SK-N-SH treated with all-trans-retinoic acid at 6 μM for 48 hours (cell line): ENCODE results near the gene LRP2.

Experiments used
- ARNTL ChIP-seq: fragments of 450-650 bp; formaldehyde crosslinking; IDR thresholded peaks from 2 replicates; pipeline ENCODE4 v1.5.0; 2020; ENCODE audit warnings: low read depth, mild to moderate bottlenecking, moderate library complexity, borderline replicate concordance
- BACH2 ChIP-seq: fragments of 250-450 bp; sonication (Bioruptor Pico); IDR thresholded peaks from 2 replicates; pipeline ENCODE4 v1.9.0; 2021; ENCODE audit warnings: mild to moderate bottlenecking, borderline replicate concordance
- CREB5 ChIP-seq: fragments of 250-450 bp; sonication (Bioruptor Pico); IDR thresholded peaks from 2 replicates; pipeline ENCODE4 v1.5.1; 2020; ENCODE audit warnings: low read depth, mild to moderate bottlenecking, moderate library complexity
- CSRNP3 ChIP-seq: fragments of 250-450 bp; sonication (Bioruptor Pico); IDR thresholded peaks from 2 replicates; pipeline ENCODE4 v1.5.1; 2021; ENCODE audit warnings: mild to moderate bottlenecking, moderate library complexity
- ESRRG ChIP-seq: fragments of 250-450 bp; sonication (Bioruptor Pico); IDR thresholded peaks from 2 replicates; pipeline ENCODE4 v1.6.1; 2021; ENCODE audit warnings: mild to moderate bottlenecking
- GLIS3 ChIP-seq: fragments of 250-450 bp; sonication (Bioruptor Pico); IDR thresholded peaks from 2 replicates; pipeline ENCODE4 v1.5.0; 2020; ENCODE audit warnings: mild to moderate bottlenecking, moderate library complexity
- OSR1 ChIP-seq: fragments of 250-450 bp; sonication (Bioruptor Pico); IDR thresholded peaks from 2 replicates; pipeline ENCODE4 v1.8.0; 2022; ENCODE audit warnings: moderate library complexity, mild to moderate bottlenecking, inconsistent platforms
- PATZ1 ChIP-seq: fragments of 250-450 bp; sonication (Bioruptor Pico); IDR thresholded peaks from 2 replicates; pipeline ENCODE4 v1.8.0; 2020; ENCODE audit warnings: mild to moderate bottlenecking, moderate library complexity, borderline replicate concordance
- PPARA ChIP-seq: fragments of 250-450 bp; sonication (Bioruptor Pico); IDR thresholded peaks from 2 replicates; pipeline ENCODE4 v1.5.0; 2020; ENCODE audit warnings: mild to moderate bottlenecking, borderline replicate concordance
- TOX ChIP-seq: fragments of 250-450 bp; sonication (Bioruptor Pico); IDR thresholded peaks from 2 replicates; pipeline ENCODE4 v1.8.0; 2021; ENCODE audit warnings: mild to moderate bottlenecking, moderate library complexity, borderline replicate concordance
- ZC3H10 ChIP-seq: fragments of 250-450 bp; sonication (Bioruptor Pico); IDR thresholded peaks from 2 replicates; pipeline ENCODE4 v1.5.1; 2021; ENCODE audit warnings: mild to moderate bottlenecking, moderate library complexity
- ZFP3 ChIP-seq: fragments of 250-450 bp; sonication (Bioruptor Pico); IDR thresholded peaks from 2 replicates; pipeline ENCODE4 v1.5.0; 2020; ENCODE audit warnings: mild to moderate bottlenecking, moderate library complexity
- ZFP30 ChIP-seq: fragments of 450-650 bp; formaldehyde crosslinking; IDR thresholded peaks from 2 replicates; pipeline ENCODE4 v1.5.0; 2022; ENCODE audit warnings: mild to moderate bottlenecking, moderate library complexity
- ZNF70 ChIP-seq: fragments of 450-650 bp; formaldehyde crosslinking; IDR thresholded peaks from 2 replicates; pipeline ENCODE4 v1.5.0; 2020; ENCODE audit warnings: mild to moderate bottlenecking, moderate library complexity

- TF ChIP-seq CREB5 (CRISPR knock-in tag) (no peak), ESRRG (CRISPR knock-in tag) (no peak), BACH2 (CRISPR knock-in tag) (no peak), PATZ1 (CRISPR knock-in tag) (no peak), ZFP3 (CRISPR knock-in tag) (no peak), CSRNP3 (CRISPR knock-in tag) (no peak), GLIS3 (CRISPR knock-in tag) (no peak), PPARA (CRISPR knock-in tag) (no peak), OSR1 (no peak), ZFP30 (no peak), ZNF70 (CRISPR knock-in tag) (no peak), ZC3H10 (CRISPR knock-in tag) (no peak), ARNTL (no peak), TOX (CRISPR knock-in tag) (no peak)
Observed at GRCh38 chr2:169185711-169186110, 176.6 kb downstream of the LRP2 start.
